Measurements from ENCODE around the gene KIF11.

- peak in 1 of 4 experiments; percentile 35 for TF ChIP-seq CTCF (IDR thresholded peaks at IDR 0.05)
- no peak for TF ChIP-seq POLR2AphosphoS5 (IDR thresholded peaks at IDR 0.05)
- TF ChIP-seq POLR2A (IDR thresholded peaks at IDR 0.05) = no peak
- TF ChIP-seq EP300 (IDR thresholded peaks at IDR 0.05) = no peak
These were observed 106.8 kb downstream of the KIF11 start for GRCh38 chr10:92699518-92700381.

Measured in gastroesophageal sphincter (tissue), 3 donors.